Epithelial cell of proximal tubule (primary cell): ENCODE data around the gene MDH1B. TPM values are rescaled to one million over a fixed set of nuclear protein-coding genes. Genes with fewer than 3 reads are reported as not detected.
"Not testable (repeated sequence)": the region's sequence is repeated elsewhere in the genome, so short reads cannot be mapped to it uniquely, and the experiment has no call there.

ENCODE experiments used
- DNase-seq: peaks from one replicate; pipeline ENCODE4 v3.0.0-alpha.2; 2011; ENCODE audit warnings: low read depth
- H3K4me3 ChIP-seq: 2 replicates; pipeline ENCODE4 v1.5.1; 2011; ENCODE audit warnings: low read depth, mild to moderate bottlenecking, low read length
- CTCF ChIP-seq: conservative IDR thresholded peaks from 2 replicates; pipeline ENCODE4 v1.5.1; 2012; ENCODE audit warnings: low read depth, mild to moderate bottlenecking, low read length
- total RNA-seq: library from RNA; depleted of rRNA; stranded (reverse); fragments of >200 nt; gene quantifications from 2 replicates; pipeline ENCODE4 v1.2.3, GENCODE V29; 2015

Gene MDH1B
- total RNA-seq, 1 donor from 2014 or later: 0.23 TPM

GRCh38 chr2:206728277-206729199 lies 36.6 kb downstream of the MDH1B start:
- no peak overlapping the region for H3K4me3 ChIP-seq
- DNase-seq: no peak
- no peak for TF ChIP-seq CTCF

GRCh38 chr2:206727287-206727686 lies 37.8 kb downstream of the MDH1B start:
- DNase-seq: no peak
- no peak for TF ChIP-seq CTCF
- H3K4me3 ChIP-seq: no peak overlapping the region

- DNase-seq: no peak
- TF ChIP-seq CTCF: no peak
- no peak overlapping the region for H3K4me3 ChIP-seq
Observed at GRCh38 chr2:206723288-206723687, 41.8 kb downstream of the MDH1B start.

- no peak for TF ChIP-seq CTCF
- no peak for DNase-seq
- no peak overlapping the region for H3K4me3 ChIP-seq
Observed at GRCh38 chr2:206721256-206721920, 43.7 kb downstream of the MDH1B start.

GRCh38 chr2:206718296-206718695 lies 46.8 kb downstream of the MDH1B start, which contains the start of gene DYTN:
TSS of gene DYTN (minus strand) at chr2:206718396. CDS start at chr2:206718279, 117 bp downstream.
- TF ChIP-seq CTCF: no peak
- no peak for DNase-seq
- H3K4me3 ChIP-seq: no peak within 1 kb of the TSS

- DNase-seq: no peak
- H3K4me3 ChIP-seq: no peak overlapping the region
- TF ChIP-seq CTCF: no peak
Observed at GRCh38 chr2:206716623-206717022, 48.5 kb downstream of the MDH1B start.

GRCh38 chr2:206715183-206715582 lies 49.9 kb downstream of the MDH1B start:
- not testable (repeated sequence) for DNase-seq, H3K4me3 ChIP-seq
